Thoracic aorta (tissue), 2 donors: Measurements from ENCODE around the gene CHST11. TPM values are rescaled to one million over a fixed set of nuclear protein-coding genes. Genes with fewer than 3 reads are reported as not detected.
A peak's percentile ranks its signal among the peaks of the same experiment; 100 is the strongest.

Experiments used
- ATAC-seq: fragments of 150-250 bp; one replicate; pipeline ENCODE4 v1.8.0; 2017; ENCODE audit warnings: low read depth; ENCODE audit not compliant: insufficient number of reproducible peaks, low FRiP score
- DNase-seq: peaks from one replicate; pipeline ENCODE4 v3.0.0-alpha.2; 2020; ENCODE audit warnings: low spot score
- H3K27ac ChIP-seq, 2 donors: fragments of 200-600 bp; sonication (generic); 1 replicate in 1 of 2; 2 replicates in 1 of 2; pipeline ENCODE4 v1.5.1; 2016; ENCODE audit warnings: mild to moderate bottlenecking in 2 of 2, moderate library complexity in 2 of 2
- H3K27me3 ChIP-seq: fragments of 200-600 bp; sonication (generic); replicated peaks from 2 replicates; pipeline ENCODE4 v1.6.0; 2016; ENCODE audit warnings: mild to moderate bottlenecking; ENCODE audit not compliant: insufficient read depth
- H3K36me3 ChIP-seq: fragments of 200-600 bp; sonication (generic); one replicate; pipeline ENCODE4 v1.5.1; 2016
- H3K4me1 ChIP-seq, 2 donors: fragments of 200-600 bp; sonication (generic); 1 replicate in 1 of 2; 2 replicates in 1 of 2; pipeline versions ENCODE4 v1.5.1 to v1.6.0; 2016; ENCODE audit warnings: low read depth in 2 of 2, mild to moderate bottlenecking in 1 of 2; ENCODE audit not compliant: control insufficient read depth in 1 of 2
- H3K4me3 ChIP-seq: fragments of 200-600 bp; sonication (generic); 2 replicates; pipeline ENCODE4 v1.5.1; 2016; ENCODE audit warnings: mild to moderate bottlenecking
- H3K9me3 ChIP-seq: fragments of 200-600 bp; sonication (generic); 2 replicates; pipeline ENCODE4 v1.5.1; 2016
- CTCF ChIP-seq: fragments of 200-600 bp; sonication (generic); IDR thresholded peaks from one replicate; pipeline ENCODE4 v1.5.1; 2019; ENCODE audit warnings: antibody characterized with exemption
- total RNA-seq, 2 donors: library from RNA; depleted of rRNA; stranded (reverse); fragments of >200 nt; gene quantifications; one replicate each; pipeline versions ENCODE4 v1.1.0 to v1.2.3, GENCODE V29; 2016

Gene CHST11
- total RNA-seq, 2 donors from 2014 or later = 41.9 to 79.3 TPM

GRCh38 chr12:104699489-104700190 is 242.9 kb downstream of the CHST11 start:
- DNase-seq (no peak), ATAC-seq (no peak)
- no peaks in the 10 kb centered on the region for H3K36me3 ChIP-seq
- H3K27ac ChIP-seq = peak overlapping the region in 1 of 2 donors; percentile 4
- H3K4me1 ChIP-seq = peaks cover 26 to 64% of the 10 kb centered on the region in 2 donors
- H3K9me3 ChIP-seq = no peaks in the 10 kb centered on the region
- TF ChIP-seq CTCF = no peak
- H3K27me3 ChIP-seq = no peaks in the 10 kb centered on the region
- H3K4me3 ChIP-seq = no peak overlapping the region

- H3K4me3 ChIP-seq = no peak overlapping the region
Measured at GRCh38 chr12:104700324-104700723, 243.6 kb downstream of the CHST11 start.

DNA sequence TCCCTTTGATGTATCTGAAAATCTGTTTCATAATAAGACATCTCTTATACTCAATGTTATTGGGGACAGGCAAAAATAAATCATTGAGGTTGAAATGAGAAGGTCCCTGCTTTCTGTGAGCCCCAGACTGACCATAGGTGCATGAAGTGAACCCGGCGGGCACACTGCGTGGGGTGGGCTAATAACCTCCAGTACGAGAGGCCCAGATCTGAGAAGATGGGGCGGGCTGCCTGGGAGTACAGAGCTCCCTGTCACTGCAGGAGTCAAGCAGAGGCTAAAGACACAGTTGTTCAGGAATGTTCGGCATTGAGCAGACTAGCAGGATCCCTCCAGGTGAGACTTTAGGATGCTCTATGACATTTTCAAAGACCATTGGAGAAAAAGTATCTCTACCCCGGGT is 244.6 kb downstream of the CHST11 start:
- no peaks in the 10 kb centered on the region for H3K9me3 ChIP-seq
- H3K27ac ChIP-seq = no peak overlapping the region
- peaks cover 11 to 49% of the 10 kb centered on the region in 2 donors for H3K4me1 ChIP-seq
- H3K4me3 ChIP-seq = no peak overlapping the region
- DNase-seq = no peak
- TF ChIP-seq CTCF = no peak
- ATAC-seq = no peak
- no peaks in the 10 kb centered on the region for H3K27me3 ChIP-seq
- H3K36me3 ChIP-seq = no peaks in the 10 kb centered on the region

More at GRCh38 chr12:104700324-104700723, 243.6 kb downstream of the CHST11 start:
- H3K27ac ChIP-seq = no peak overlapping the region
- H3K9me3 ChIP-seq = no peaks in the 10 kb centered on the region
- no peak for TF ChIP-seq CTCF
- H3K4me1 ChIP-seq = peaks cover 20 to 57% of the 10 kb centered on the region in 2 donors
- no peaks in the 10 kb centered on the region for H3K27me3 ChIP-seq
- ATAC-seq = no peak
- no peaks in the 10 kb centered on the region for H3K36me3 ChIP-seq
- DNase-seq = no peak

GRCh38 chr12:104701756-104702155 is 245.0 kb downstream of the CHST11 start:
- H3K27ac ChIP-seq = no peak overlapping the region
- H3K4me1 ChIP-seq = peaks cover 8 to 51% of the 10 kb centered on the region in 2 donors
- ATAC-seq (no peak), DNase-seq (no peak)
- H3K4me3 ChIP-seq = no peak overlapping the region
- TF ChIP-seq CTCF = no peak
- H3K27me3 ChIP-seq = no peaks in the 10 kb centered on the region
- H3K9me3 ChIP-seq = no peaks in the 10 kb centered on the region
- no peaks in the 10 kb centered on the region for H3K36me3 ChIP-seq

DNA sequence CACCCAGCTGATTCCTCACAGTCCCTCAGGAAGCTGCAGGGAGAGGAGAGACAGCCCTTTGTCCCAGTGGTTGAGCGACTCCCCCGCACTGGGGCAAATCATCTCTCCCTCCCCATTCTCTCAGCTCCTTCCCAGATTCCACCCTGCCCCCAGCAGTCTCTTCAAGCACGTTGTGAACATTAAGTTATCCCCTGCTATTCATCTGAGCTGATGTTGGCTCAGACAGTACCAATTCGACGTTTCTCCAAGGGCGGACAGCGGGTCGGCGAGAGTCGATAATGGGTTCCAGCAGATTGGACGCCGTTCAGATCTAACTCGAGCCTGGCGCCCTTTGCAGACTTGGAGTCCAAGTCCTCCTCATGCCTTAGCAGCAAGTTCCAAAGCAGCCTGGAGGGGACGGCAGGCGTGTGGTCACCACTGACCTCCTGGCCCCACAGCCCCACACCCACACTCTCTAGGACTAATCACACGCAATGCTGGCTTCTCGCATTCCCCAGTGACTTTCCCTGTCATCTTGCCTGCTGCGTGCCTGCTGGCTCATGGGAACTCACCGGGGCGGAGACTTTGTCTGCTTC is 245.9 kb downstream of the CHST11 start:
- Histone ChIP-seq H3K27ac (peak overlapping the region; percentile 40 to 60), H3K4me3 (peak overlapping the region; percentile 44), H3K4me1 (peaks cover 7 to 57% of the 10 kb centered on the region in 2 donors), H3K36me3 (no peaks in the 10 kb centered on the region), H3K9me3 (no peaks in the 10 kb centered on the region), H3K27me3 (no peaks in the 10 kb centered on the region)
- ATAC-seq = peak; percentile 55
- TF ChIP-seq CTCF = no peak
- DNase-seq = peak; percentile 33
